ENCODE results near the gene SBF2.

SBF2 gene

GRCh38 chr11:9899676-9900075 lies 394.3 kb downstream of the SBF2 start:
- no peak for DNase-seq (ENCODE audit: low read depth)

GRCh38 chr11:9896902-9897301 lies 397.1 kb downstream of the SBF2 start:
- DNase-seq (ENCODE audit: low read depth) = no peak

GRCh38 chr11:9895006-9895405 lies 399.0 kb downstream of the SBF2 start:
- no peak for DNase-seq (ENCODE audit: low read depth)

GRCh38 chr11:9893474-9893873 lies 400.5 kb downstream of the SBF2 start:
- no peak for DNase-seq (ENCODE audit: low read depth)

- DNase-seq (ENCODE audit: low read depth) = no peak
These were observed 405.1 kb downstream of the SBF2 start for GRCh38 chr11:9888938-9889337.

GRCh38 chr11:9887472-9887871 lies 406.5 kb downstream of the SBF2 start:
- DNase-seq (ENCODE audit: low read depth) = no peak

GRCh38 chr11:9886595-9886994 lies 407.4 kb downstream of the SBF2 start:
- no peak for DNase-seq (ENCODE audit: low read depth)

GRCh38 chr11:9884601-9885000 lies 409.4 kb downstream of the SBF2 start:
- no peak for DNase-seq (ENCODE audit: low read depth)

GRCh38 chr11:9880657-9881056 lies 413.4 kb downstream of the SBF2 start:
- no peak for DNase-seq (ENCODE audit: low read depth)

GRCh38 chr11:9878936-9879335 lies 415.1 kb downstream of the SBF2 start:
- no peak for DNase-seq (ENCODE audit: low read depth)

GRCh38 chr11:9876331-9876730 lies 417.7 kb downstream of the SBF2 start:
- no peak for DNase-seq (ENCODE audit: low read depth)

GRCh38 chr11:9875862-9876261 lies 418.2 kb downstream of the SBF2 start:
- DNase-seq (ENCODE audit: low read depth) = no peak

GRCh38 chr11:9875399-9875798 lies 418.6 kb downstream of the SBF2 start:
- DNase-seq (ENCODE audit: low read depth) = no peak

GRCh38 chr11:9874466-9874865 lies 419.6 kb downstream of the SBF2 start:
- no peak for DNase-seq (ENCODE audit: low read depth)

- DNase-seq (ENCODE audit: low read depth) = no peak
These were observed 425.4 kb downstream of the SBF2 start for GRCh38 chr11:9868641-9869040.

GRCh38 chr11:9862981-9863380 lies 431.0 kb downstream of the SBF2 start:
- DNase-seq (ENCODE audit: low read depth) = no peak

GRCh38 chr11:9861860-9862725 lies 431.9 kb downstream of the SBF2 start:
- peak; percentile 24 for DNase-seq (ENCODE audit: low read depth)

- no peak for DNase-seq (ENCODE audit: low read depth)
These were observed 434.3 kb downstream of the SBF2 start for GRCh38 chr11:9859554-9860305.

- no peak for DNase-seq (ENCODE audit: low read depth)
These were observed 435.2 kb downstream of the SBF2 start for GRCh38 chr11:9858822-9859221.

- DNase-seq (ENCODE audit: low read depth) = no peak
These were observed 435.8 kb downstream of the SBF2 start for GRCh38 chr11:9858218-9858617.

GRCh38 chr11:9855579-9856287 lies 438.3 kb downstream of the SBF2 start:
- no peak for DNase-seq (ENCODE audit: low read depth)

GRCh38 chr11:9853929-9854552 lies 440.0 kb downstream of the SBF2 start:
- no peak for DNase-seq (ENCODE audit: low read depth)
